Ovary (tissue), 9 donors: ENCODE results near the gene ATP1A4. TPM values are rescaled to one million over a fixed set of nuclear protein-coding genes. Genes with fewer than 3 reads are reported as not detected.

Source experiments
- DNase-seq, 5 donors: peaks; one replicate each; pipeline ENCODE4 v3.0.0-alpha.2; 2019 to 2020
- H3K27ac ChIP-seq, 2 donors: fragments of 200-600 bp; one replicate each; pipeline versions ENCODE4 v1.5.1 to v1.8.0; 2019 to 2022
- H3K27me3 ChIP-seq: fragments of 200-600 bp; one replicate; pipeline ENCODE4 v1.8.0; 2022
- H3K36me3 ChIP-seq: fragments of 200-600 bp; sonication (generic); one replicate; pipeline ENCODE4 v1.5.1; 2019
- H3K4me1 ChIP-seq: one replicate; pipeline ENCODE4 v1.8.1; 2013; ENCODE audit warnings: mild to moderate bottlenecking, moderate library complexity; ENCODE audit not compliant: insufficient read depth
- H3K4me3 ChIP-seq: fragments of 200-600 bp; sonication (generic); one replicate; pipeline ENCODE4 v1.5.1; 2017
- H3K9me3 ChIP-seq, 2 donors: fragments of 200-600 bp in 1 of 2; sonication (generic) in 1 of 2; one replicate each; pipeline versions ENCODE4 v1.5.1 to v1.8.1; 2013 to 2019; ENCODE audit warnings: mild to moderate bottlenecking in 1 of 2, moderate library complexity in 1 of 2
- CTCF ChIP-seq, 3 donors: fragments of 450-650 bp in 2 of 3; fragments of 200-600 bp in 1 of 3; IDR thresholded peaks; one replicate each; pipeline versions ENCODE4 v1.5.1 to v1.8.0; 2016 to 2022; ENCODE audit warnings: antibody characterized with exemption in 3 of 3, mild to moderate bottlenecking in 1 of 3
- EP300 ChIP-seq: sonication (generic); formaldehyde crosslinking; IDR thresholded peaks from one replicate; pipeline ENCODE4 v1.6.1; 2017; ENCODE audit warnings: antibody characterized with exemption
- POLR2A ChIP-seq: fragments of 450-650 bp; IDR thresholded peaks from one replicate; pipeline ENCODE4 v1.6.1; 2017; ENCODE audit warnings: antibody characterized with exemption, mild to moderate bottlenecking, moderate library complexity
- WGBS, 3 donors: extraction: QIAGEN DNeasy Blood & Tissue Kit in 1 of 3; methylation state at CpG; one replicate each; pipeline versions ENCODE4 v1.1.5 to v1.1.7; 2013 to 2017; 5-methylcytosine and 5-hydroxymethylcytosine counted together
- intact Hi-C, 4 donors: fragments of 100-400 bp; cut with DNase I; formaldehyde crosslinking; loops; one replicate each; pipeline versions ENCODE4 v1.11.0 to v1.15.1; 2022 to 2023
- polyA plus RNA-seq, 2 donors: library from polyadenylated mRNA; stranded (reverse); fragments of 200-250 nt in 1 of 2; fragments of 350-450 nt in 1 of 2; fragmentation: Illumina TruSeq in 1 of 2; extraction: RNeasy Lipid Tissue Mini Kit (QIAGEN cat#74804) in 1 of 2; gene quantifications; one replicate each; pipeline ENCODE4 v1.2.3, GENCODE V29; 2013 to 2014
- total RNA-seq, 7 donors: library from RNA; depleted of rRNA in 2 of 7; stranded (reverse); fragments of >200 nt in 2 of 7; fragmentation: NEBNext Ultra II Directional in 3 of 7; extraction: Animal tissue kit (Norgen Biotek cat#: 25700) in 3 of 7; gene quantifications; one replicate each; pipeline versions ENCODE4 v1.1.0 to v1.2.4, GENCODE V29; 2016 to 2023
- donor health status: DM: no; HTN: no; CAD: no; lungs with moderate emphysema.
- donor health status: DM: no; HTN: no; CAD: no.
- donor health status: Bipolar disorder and iron deficiency.
- donor health status: DM: yes; HTN: yes; CAD: no.
- donor health status: DM: no; HTN: no; CAD: no.
- donor health status: DM: yes; HTN: yes; CAD: no.

The ATP1A4 gene
- total and polyA plus RNA-seq, 9 donors = 0.22 to 0.37 TPM; not detected in 7

- Histone ChIP-seq H3K36me3 (no peaks in the 10 kb centered on the region), H3K4me1 (no peaks in the 10 kb centered on the region), H3K27ac (no peak overlapping the region), H3K4me3 (no peak overlapping the region), H3K9me3 (no peaks in the 10 kb centered on the region), H3K27me3 (no peaks in the 10 kb centered on the region)
- TF ChIP-seq CTCF (IDR thresholded peaks at IDR 0.05) (no peak), EP300 (no peak), POLR2A (no peak)
- intact Hi-C loops = no loop called here
- 63 to 66% (median 63%) methylated on average over 2 of the region's 2 CpGs for WGBS, 3 donors
- DNase-seq = no peak
Measured at GRCh38 chr1:160162931-160163330, 11.5 kb downstream of the ATP1A4 start.

DNA sequence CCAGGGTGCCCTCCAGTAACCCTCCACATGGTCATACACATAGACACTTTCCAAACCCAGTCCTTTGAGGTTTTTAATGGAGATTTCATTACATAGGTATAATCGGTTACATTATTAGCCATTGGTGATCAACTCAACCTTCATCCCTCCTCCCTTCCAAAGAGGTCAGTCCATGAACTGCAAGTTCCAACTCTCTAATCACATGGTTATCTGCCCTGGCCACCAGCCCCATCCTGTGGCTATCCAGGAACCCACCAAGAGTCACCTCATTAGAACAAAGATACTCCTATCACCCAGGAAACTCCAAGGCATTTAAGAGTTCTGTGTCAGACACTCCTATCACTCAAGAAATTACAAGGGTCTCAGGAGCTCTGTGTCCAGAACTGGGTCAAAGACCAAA lies 12.2 kb downstream of the ATP1A4 start:
- TF ChIP-seq POLR2A (no peak), EP300 (no peak), CTCF (IDR thresholded peaks at IDR 0.05) (no peak)
- DNase-seq = no peak
- no peaks in the 10 kb centered on the region for H3K4me1 ChIP-seq
- no peaks in the 10 kb centered on the region for H3K27me3 ChIP-seq
- WGBS, 3 donors = 96 to 100% (median 97%) methylated on average over 1 of the region's 1 CpG
- no peak overlapping the region for H3K27ac ChIP-seq
- no peak overlapping the region for H3K4me3 ChIP-seq
- no peaks in the 10 kb centered on the region for H3K36me3 ChIP-seq
- H3K9me3 ChIP-seq = no peaks in the 10 kb centered on the region
- intact Hi-C loops = no loop called here

- H3K27me3 ChIP-seq = no peaks in the 10 kb centered on the region
- no peak for DNase-seq
- intact Hi-C loops = no loop called here
- 85 to 89% (median 87%) methylated on average over 10 of the region's 10 CpGs for WGBS, 3 donors
- no peak for TF ChIP-seq POLR2A
- no peak for TF ChIP-seq EP300
- no peak for TF ChIP-seq CTCF (IDR thresholded peaks at IDR 0.05)
- H3K4me3 ChIP-seq = no peak overlapping the region
- no peaks in the 10 kb centered on the region for H3K9me3 ChIP-seq
- no peaks in the 10 kb centered on the region for H3K36me3 ChIP-seq
- H3K4me1 ChIP-seq = no peaks in the 10 kb centered on the region
- H3K27ac ChIP-seq = no peak overlapping the region
Measured at GRCh38 chr1:160164121-160164520, 12.7 kb downstream of the ATP1A4 start.

- Histone ChIP-seq H3K36me3 (no peaks in the 10 kb centered on the region), H3K4me1 (no peaks in the 10 kb centered on the region), H3K9me3 (no peaks in the 10 kb centered on the region), H3K27me3 (no peaks in the 10 kb centered on the region), H3K27ac (no peak overlapping the region), H3K4me3 (no peak overlapping the region)
- TF ChIP-seq CTCF (IDR thresholded peaks at IDR 0.05) = no peak
- TF ChIP-seq POLR2A = no peak
- TF ChIP-seq EP300 = no peak
- intact Hi-C loops = no loop called here
- WGBS, 3 donors = 80 to 89% (median 83%) methylated on average over 12 of the region's 12 CpGs
- no peak for DNase-seq
Measured at GRCh38 chr1:160166166-160166868, 14.9 kb downstream of the ATP1A4 start.
